Esophagus squamous epithelium (tissue), 5 donors: ENCODE measurements around the gene NUDT16. TPM values are rescaled to one million over a fixed set of nuclear protein-coding genes. Genes with fewer than 3 reads are reported as not detected.

Source experiments
- DNase-seq: peaks from one replicate; lab custom pipeline; 2025; lab: John Stamatoyannopoulos, UW
- H3K27ac ChIP-seq, 4 donors: fragments of 200-600 bp; sonication (generic); one replicate each; pipeline ENCODE4 v1.5.1; 2016 to 2019; ENCODE audit warnings: mild to moderate bottlenecking in 1 of 4
- H3K27me3 ChIP-seq, 4 donors: fragments of 200-600 bp; sonication (generic); 1 replicate in 3 of 4; 2 replicates in 1 of 4; pipeline versions ENCODE4 v1.5.1 to v1.6.0; 2017 to 2021; ENCODE audit warnings: antibody characterized with exemption in 1 of 4
- H3K36me3 ChIP-seq, 3 donors: fragments of 200-600 bp; sonication (generic); one replicate each; pipeline ENCODE4 v1.5.1; 2016 to 2019
- H3K4me1 ChIP-seq, 3 donors: fragments of 200-600 bp; sonication (generic); one replicate each; pipeline ENCODE4 v1.5.1; 2017 to 2019
- H3K4me3 ChIP-seq, 4 donors: fragments of 200-600 bp; sonication (generic); 1 replicate in 3 of 4; 2 replicates in 1 of 4; pipeline ENCODE4 v1.5.1; 2016 to 2019; ENCODE audit warnings: mild to moderate bottlenecking in 2 of 4, moderate library complexity in 1 of 4
- H3K9me3 ChIP-seq, 3 donors: fragments of 200-600 bp; sonication (generic); one replicate each; pipeline ENCODE4 v1.5.1; 2016 to 2019
- CTCF ChIP-seq, 6 experiments: fragments of 450-650 bp in 4 of 6; fragments of 200-600 bp in 2 of 6; sonication (generic) in 2 of 6; IDR thresholded peaks; one replicate each; pipeline ENCODE4 v1.5.1; 2016 to 2019; ENCODE audit warnings: antibody characterized with exemption in 6 of 6, mild to moderate bottlenecking in 4 of 6, moderate library complexity in 4 of 6
- POLR2A ChIP-seq, 4 donors: fragments of 450-650 bp; IDR thresholded peaks; one replicate each; pipeline ENCODE4 v1.6.1; 2017; ENCODE audit warnings: antibody characterized with exemption in 4 of 4, mild to moderate bottlenecking in 4 of 4, moderate library complexity in 3 of 4
- WGBS, 2 donors: methylation state at CpG; one replicate each; pipeline ENCODE4 v1.1.5; 2018; 5-methylcytosine and 5-hydroxymethylcytosine counted together
- intact Hi-C: fragments of 100-400 bp; cut with DNase I; formaldehyde crosslinking; loops from one replicate; pipeline ENCODE4 v1.15.0; 2022
- total RNA-seq, 4 donors: library from RNA; depleted of rRNA; stranded (reverse); fragments of >200 nt; gene quantifications; one replicate each; pipeline ENCODE4 v1.1.0, GENCODE V29; 2016
- donor health status: DM: yes; HTN: yes; CAD: no.

Gene NUDT16
- total RNA-seq, 4 donors from 2014 or later = 5.5 to 29.0 (median 7.8) TPM

DNA sequence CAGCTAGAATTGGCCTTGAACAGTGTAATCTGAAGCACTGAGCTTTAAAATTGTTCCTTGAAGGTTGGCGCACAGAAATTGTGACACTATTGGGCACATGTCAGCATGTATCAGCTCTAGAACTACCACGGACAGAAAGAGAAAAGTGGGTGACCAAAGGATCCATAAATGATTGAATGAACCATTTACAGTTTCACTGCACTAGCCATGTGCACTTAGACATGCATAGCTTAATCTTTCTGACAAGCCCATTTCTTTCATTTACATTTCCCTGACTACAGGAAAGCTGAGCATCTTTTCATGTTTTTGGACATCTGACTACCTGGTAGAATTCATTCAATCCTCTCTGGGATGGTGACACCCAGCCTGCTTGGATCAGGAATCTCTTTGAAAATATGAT, 36.2 kb downstream of the NUDT16 start:
- Histone ChIP-seq H3K4me3 (no peak overlapping the region), H3K9me3 (no peaks in the 10 kb centered on the region), H3K27me3 (no peaks in the 10 kb centered on the region), H3K36me3 (no peaks in the 10 kb centered on the region), H3K4me1 (no peaks in the 10 kb centered on the region), H3K27ac (no peak overlapping the region)
- no peak for DNase-seq
- intact Hi-C loops = no loop called here
- TF ChIP-seq POLR2A (IDR thresholded peaks at IDR 0.05) (no peak), CTCF (IDR thresholded peaks at IDR 0.05) (no peak)
- 84 to 88% methylated on average over 2 of the region's 2 CpGs for WGBS, 2 donors

GRCh38 chr3:131421301-131421700, 39.7 kb downstream of the NUDT16 start:
- Histone ChIP-seq H3K9me3 (no peaks in the 10 kb centered on the region), H3K36me3 (no peaks in the 10 kb centered on the region), H3K27ac (no peak overlapping the region), H3K4me1 (no peaks in the 10 kb centered on the region), H3K27me3 (peaks cover 0 to 4% (median 0%) of the 10 kb centered on the region in 4 donors), H3K4me3 (no peak overlapping the region)
- intact Hi-C loops = no loop called here
- no peak for DNase-seq
- no peak for TF ChIP-seq CTCF (IDR thresholded peaks at IDR 0.05)
- WGBS, 2 donors = 83 to 92% methylated on average over 1 of the region's 1 CpG

- Histone ChIP-seq H3K27me3 (peaks cover 0 to 4% (median 0%) of the 10 kb centered on the region in 4 donors), H3K27ac (no peak overlapping the region), H3K4me1 (no peaks in the 10 kb centered on the region), H3K4me3 (no peak overlapping the region), H3K36me3 (no peaks in the 10 kb centered on the region), H3K9me3 (no peaks in the 10 kb centered on the region)
- no peak for TF ChIP-seq CTCF (IDR thresholded peaks at IDR 0.05)
- no peak for TF ChIP-seq POLR2A (IDR thresholded peaks at IDR 0.05)
- no peak for DNase-seq
- intact Hi-C loops = no loop called here
Observed at GRCh38 chr3:131421957-131422498, 40.5 kb downstream of the NUDT16 start.

DNA sequence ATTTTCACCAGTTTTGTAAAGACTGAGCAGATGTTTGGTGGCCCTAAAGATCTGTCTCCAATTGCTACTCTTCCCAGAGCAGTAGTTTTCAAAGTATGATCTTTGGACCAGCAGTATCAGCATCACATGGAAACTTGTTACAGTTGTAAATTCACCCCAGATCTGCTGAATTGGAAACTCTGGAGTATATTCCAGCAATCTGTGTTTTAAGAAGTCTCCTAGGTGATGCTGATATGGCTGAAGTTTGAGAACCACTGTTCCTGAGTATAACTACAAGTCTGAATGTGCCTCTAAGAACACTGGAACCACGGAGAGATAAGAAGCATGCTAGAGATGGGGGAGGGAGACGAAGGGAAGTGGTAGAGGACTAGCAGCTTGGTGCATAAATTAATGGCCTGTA, 45.7 kb downstream of the NUDT16 start:
- DNase-seq = no peak
- intact Hi-C loops = no loop called here
- H3K36me3 ChIP-seq = no peaks in the 10 kb centered on the region
- peaks cover 0 to 4% (median 0%) of the 10 kb centered on the region in 4 donors for H3K27me3 ChIP-seq
- WGBS, 2 donors = 51 to 66% methylated on average over 2 of the region's 2 CpGs
- TF ChIP-seq POLR2A (IDR thresholded peaks at IDR 0.05) (no peak), CTCF (IDR thresholded peaks at IDR 0.05) (no peak)
- H3K4me1 ChIP-seq = no peaks in the 10 kb centered on the region
- no peaks in the 10 kb centered on the region for H3K9me3 ChIP-seq
- no peak overlapping the region for H3K4me3 ChIP-seq
- no peak overlapping the region for H3K27ac ChIP-seq

DNA sequence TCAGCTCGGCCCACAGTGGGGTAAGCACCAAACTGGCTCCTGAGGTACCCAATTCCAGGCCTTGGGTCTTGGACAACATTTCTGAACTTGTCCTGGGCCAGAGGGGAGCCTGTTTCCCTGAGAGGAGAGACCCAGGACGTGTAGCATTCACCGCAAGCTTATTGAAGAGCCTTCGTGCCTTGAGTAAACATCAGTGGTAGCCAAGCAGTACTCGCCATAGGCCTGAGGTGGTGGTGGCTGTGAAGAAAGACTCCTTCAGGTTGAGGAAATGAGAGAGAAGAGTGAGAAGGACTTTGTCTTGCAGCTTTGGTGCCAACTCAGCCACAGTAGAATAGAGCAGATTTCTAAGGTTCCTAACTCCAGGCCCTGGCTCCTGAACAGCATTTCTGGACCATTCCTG, 50.2 kb downstream of the NUDT16 start:
- Histone ChIP-seq H3K27ac (no peak overlapping the region), H3K27me3 (no peaks in the 10 kb centered on the region), H3K4me3 (no peak overlapping the region), H3K4me1 (no peaks in the 10 kb centered on the region), H3K9me3 (no peaks in the 10 kb centered on the region), H3K36me3 (no peaks in the 10 kb centered on the region)
- DNase-seq = no peak
- 62 to 70% methylated on average over 3 to 4 of the region's 5 CpGs for WGBS, 2 donors
- intact Hi-C loops = no loop called here
- TF ChIP-seq POLR2A (IDR thresholded peaks at IDR 0.05) (no peak), CTCF (IDR thresholded peaks at IDR 0.05) (no peak)
